ENCODE measurements around the gene ULBP1. TPM values are rescaled to one million over a fixed set of nuclear protein-coding genes. Genes with fewer than 3 reads are reported as not detected.
"Not testable (repeated sequence)": the region's sequence is repeated elsewhere in the genome, so short reads cannot be mapped to it uniquely, and the experiment has no call there.

ULBP1 gene
- total RNA-seq, 2 experiments from 2014 or later, result 1.8 to 2.2 TPM

DNA sequence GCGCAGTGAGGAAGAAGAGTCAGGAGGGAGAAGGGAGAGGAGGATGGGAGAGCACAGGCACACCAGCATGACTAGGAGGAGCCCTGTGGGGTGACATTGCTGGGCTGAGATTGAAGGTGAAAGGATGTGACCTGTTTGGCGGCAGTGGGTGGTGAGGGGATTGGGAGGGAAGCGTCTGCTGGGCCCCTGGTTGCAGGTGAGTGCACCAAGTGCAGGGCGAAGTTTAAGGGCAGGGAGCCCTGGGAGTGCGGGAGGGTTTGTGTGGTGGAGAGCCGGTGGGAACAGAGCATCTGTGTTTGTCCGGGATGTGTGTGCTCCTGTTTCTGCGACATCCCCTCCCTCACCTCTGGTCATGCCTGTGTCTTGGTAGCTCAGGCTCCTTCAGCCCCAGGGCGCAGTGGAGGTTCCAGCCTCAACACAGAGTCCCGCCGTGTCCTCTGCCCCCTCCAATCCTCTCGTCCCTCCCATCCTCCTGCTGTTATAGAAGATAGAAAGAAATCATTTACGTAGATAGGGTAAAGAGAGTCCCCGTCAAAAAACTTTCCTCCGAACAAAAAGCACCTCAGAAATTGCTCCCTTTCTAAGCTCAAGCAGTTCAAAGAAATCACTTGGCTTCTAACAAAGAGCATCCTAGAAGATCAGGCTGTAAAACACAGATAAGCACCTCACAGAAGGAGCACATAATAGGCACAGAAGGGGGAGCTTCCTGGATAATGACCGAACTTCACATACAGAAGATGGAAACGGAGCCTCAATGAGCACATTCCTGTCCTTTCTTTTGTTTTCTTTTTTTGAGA is 25.0 kb downstream of the ULBP1 start:
- Mint-ChIP-seq H3K4me1 (ENCODE audit: low read depth) (peaks cover 22% of the 10 kb centered on the region), H3K9me3 (peaks cover 10% of the 10 kb centered on the region), H3K27ac (no peak overlapping the region), H3K4me3 (no peak overlapping the region), H3K36me3 (peaks cover 6% of the 10 kb centered on the region), H3K27me3 (peaks cover 86% of the 10 kb centered on the region)
- ChIA-PET POLR2A (no interaction called here), CTCF (no interaction called here)
- no peak for DNase-seq
- intact Hi-C loops (cut with micrococcal nuclease), result no loop called here

DNA sequence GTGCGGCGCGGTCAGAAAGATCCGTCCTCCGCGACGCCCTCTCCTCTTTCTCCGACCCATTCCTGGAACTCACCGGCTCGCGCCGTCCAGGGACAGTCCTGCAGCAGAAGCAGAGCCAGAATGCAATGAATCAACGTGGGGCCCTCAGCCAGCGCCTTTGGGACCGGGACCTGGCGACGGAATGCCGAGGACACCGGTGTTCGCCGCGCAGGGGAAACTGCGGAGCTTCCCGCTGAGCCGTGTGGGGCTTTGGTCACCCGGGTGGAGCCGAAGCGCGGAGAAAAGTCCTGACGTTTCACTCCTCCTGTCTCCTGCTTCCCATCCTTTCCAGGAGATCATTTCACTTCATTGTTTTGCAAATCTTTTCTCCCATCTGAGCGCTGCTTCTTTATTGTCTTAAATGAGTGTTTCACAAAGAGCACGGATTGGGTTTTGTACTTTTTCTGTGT is 26.5 kb downstream of the ULBP1 start:
- intact Hi-C loops (cut with micrococcal nuclease), result no loop called here
- H3K4me1 Mint-ChIP-seq (ENCODE audit: low read depth), result peaks cover 22% of the 10 kb centered on the region
- POLR2A ChIA-PET, result interaction anchor here (0.9 kb wide), 1 partner anchor 10 kb away, joined by 3 read pairs; no protein-coding TSS in a partner anchor

DNA sequence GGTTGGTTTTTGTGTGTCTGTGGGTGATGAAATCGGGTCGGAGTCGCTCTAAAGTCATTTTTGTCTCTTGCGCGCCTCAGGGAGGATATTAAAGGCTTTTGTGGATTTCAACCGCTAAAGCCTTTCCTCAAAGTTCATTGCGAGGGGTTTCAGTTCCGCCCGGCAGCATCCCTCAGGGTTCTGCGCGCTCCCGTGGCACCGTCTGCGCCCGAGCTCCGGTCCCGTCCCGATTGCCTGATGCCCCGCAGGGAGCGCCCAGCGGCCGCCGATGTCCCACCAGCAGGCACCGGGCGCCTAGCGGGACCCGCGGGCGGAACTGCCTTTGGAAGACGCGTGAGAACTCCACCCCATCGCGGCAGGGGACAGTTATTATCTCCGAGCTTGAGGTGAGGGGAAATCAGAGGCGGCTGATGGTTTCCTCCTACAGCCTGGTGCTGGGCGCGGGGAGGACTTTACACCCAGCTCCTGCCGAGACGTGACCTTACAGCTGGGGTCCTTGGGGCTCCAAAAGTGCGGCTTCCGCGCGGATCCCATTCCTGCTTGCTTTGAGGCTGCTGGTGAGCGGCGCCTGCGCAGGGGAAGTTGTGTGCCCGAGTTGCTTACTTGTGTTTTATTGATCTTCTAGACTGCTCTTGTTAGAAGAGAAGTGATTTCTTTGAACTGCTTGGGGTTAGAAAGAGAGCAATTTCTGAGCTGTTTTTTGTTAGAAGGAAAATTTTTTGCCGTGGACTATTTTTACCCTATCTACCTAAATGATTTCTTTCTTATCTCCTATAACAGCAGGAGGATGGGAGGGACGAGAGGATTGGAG is 27.1 kb downstream of the ULBP1 start:
- H3K4me3 Mint-ChIP-seq, result peak overlapping the region; percentile 66
- peaks cover 6% of the 10 kb centered on the region for H3K36me3 Mint-ChIP-seq
- H3K27ac Mint-ChIP-seq, result peak overlapping the region; percentile 11
- peaks cover 80% of the 10 kb centered on the region for H3K27me3 Mint-ChIP-seq
- peaks cover 22% of the 10 kb centered on the region for H3K4me1 Mint-ChIP-seq (ENCODE audit: low read depth)
- peaks cover 10% of the 10 kb centered on the region for H3K9me3 Mint-ChIP-seq
- ChIA-PET CTCF (interaction anchor here (1.8 kb wide), 1 partner anchor 26 kb away, joined by 8 read pairs; no protein-coding TSS in a partner anchor), POLR2A (interaction anchor here (0.9 to 1.2 kb wide), 2 partner anchors 9 to 27 kb away, joined by 3 read pairs; partner anchors contain the start of gene ULBP1)
- DNase-seq, result peak; percentile 46
- intact Hi-C loops (cut with micrococcal nuclease), result loop anchor here (1.0 kb wide), 2 partner anchors 10 to 28 kb away; partner anchors contain the start of gene ULBP1

More for the DNA sequence above, 26.5 kb downstream of the ULBP1 start:
- H3K27me3 Mint-ChIP-seq, result peaks cover 81% of the 10 kb centered on the region
- H3K36me3 Mint-ChIP-seq, result peaks cover 6% of the 10 kb centered on the region
- no peak for DNase-seq
- CTCF ChIA-PET, result interaction anchor here (1.8 kb wide), 1 partner anchor 27 kb away, joined by 8 read pairs; no protein-coding TSS in a partner anchor
- H3K4me3 Mint-ChIP-seq, result peak overlapping the region; percentile 66
- H3K27ac Mint-ChIP-seq, result peak overlapping the region; percentile 11
- H3K9me3 Mint-ChIP-seq, result peaks cover 10% of the 10 kb centered on the region

DNA sequence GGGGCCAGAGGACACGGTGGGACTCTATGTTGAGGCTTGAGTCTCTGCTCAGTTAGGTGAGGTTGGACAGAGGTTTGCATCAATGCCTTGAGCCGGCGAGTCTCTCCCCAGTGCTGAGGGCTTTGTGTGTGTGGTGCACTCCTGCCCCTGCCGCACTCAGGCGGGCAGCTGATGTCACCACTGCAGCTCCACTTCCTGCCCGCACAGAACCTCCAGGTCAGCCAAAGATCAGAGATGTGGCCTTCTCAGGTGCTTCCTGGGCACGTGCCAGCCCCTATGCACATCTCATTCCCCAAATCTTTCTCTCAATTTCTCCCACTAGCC is 27.7 kb downstream of the ULBP1 start:
- H3K36me3 Mint-ChIP-seq, H3K27ac Mint-ChIP-seq, H3K9me3 Mint-ChIP-seq: not testable (repeated sequence)
- CTCF ChIA-PET, result interaction anchor here (1.8 kb wide), 1 partner anchor 26 kb away, joined by 8 read pairs; no protein-coding TSS in a partner anchor
- peak; percentile 42 for DNase-seq
- H3K4me3 Mint-ChIP-seq, result peak overlapping the region; percentile 66
- H3K27me3 Mint-ChIP-seq, result peaks cover 80% of the 10 kb centered on the region
- intact Hi-C loops (cut with micrococcal nuclease), result loop anchor here (1.0 kb wide), 2 partner anchors 10 to 28 kb away; partner anchors contain the start of gene ULBP1
- POLR2A ChIA-PET, result interaction anchor here (1.2 kb wide), 1 partner anchor 28 kb away, joined by 3 read pairs; the partner anchor contains the start of gene ULBP1
- peaks cover 22% of the 10 kb centered on the region for H3K4me1 Mint-ChIP-seq (ENCODE audit: low read depth)

DNA sequence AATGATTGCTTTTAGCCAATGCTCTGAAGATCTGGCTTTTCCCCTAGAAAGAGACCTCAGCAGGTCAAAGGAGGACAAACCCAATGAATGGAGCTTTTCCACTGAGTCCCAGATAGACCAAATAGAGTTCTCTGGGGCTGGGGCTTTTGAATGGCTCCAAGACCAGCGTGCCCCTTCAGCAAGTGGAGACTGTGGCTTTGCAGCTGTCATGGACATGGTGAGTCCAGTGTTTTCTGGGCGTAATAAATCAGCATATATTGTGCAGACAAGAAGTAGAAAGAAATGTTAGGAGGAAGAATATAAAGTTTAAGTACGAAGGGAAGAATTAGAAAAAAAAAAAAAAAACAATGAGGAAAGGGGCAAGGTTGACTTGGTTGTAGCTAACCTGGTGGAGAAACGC is 28.1 kb downstream of the ULBP1 start:
- peaks cover 10% of the 10 kb centered on the region for H3K9me3 Mint-ChIP-seq
- peaks cover 6% of the 10 kb centered on the region for H3K36me3 Mint-ChIP-seq
- H3K4me3 Mint-ChIP-seq, result no peak overlapping the region
- POLR2A ChIA-PET, result interaction anchor here (1.2 kb wide), 1 partner anchor 28 kb away, joined by 3 read pairs; the partner anchor contains the start of gene ULBP1
- peaks cover 22% of the 10 kb centered on the region for H3K4me1 Mint-ChIP-seq (ENCODE audit: low read depth)
- no peak for DNase-seq
- intact Hi-C loops (cut with micrococcal nuclease), result loop anchor here (1.0 kb wide), 2 partner anchors 9 to 29 kb away; partner anchors contain the start of gene ULBP1
- CTCF ChIA-PET, result interaction anchor here (1.8 kb wide), 1 partner anchor 25 kb away, joined by 8 read pairs; no protein-coding TSS in a partner anchor
- no peak overlapping the region for H3K27ac Mint-ChIP-seq
- peaks cover 80% of the 10 kb centered on the region for H3K27me3 Mint-ChIP-seq

DNA sequence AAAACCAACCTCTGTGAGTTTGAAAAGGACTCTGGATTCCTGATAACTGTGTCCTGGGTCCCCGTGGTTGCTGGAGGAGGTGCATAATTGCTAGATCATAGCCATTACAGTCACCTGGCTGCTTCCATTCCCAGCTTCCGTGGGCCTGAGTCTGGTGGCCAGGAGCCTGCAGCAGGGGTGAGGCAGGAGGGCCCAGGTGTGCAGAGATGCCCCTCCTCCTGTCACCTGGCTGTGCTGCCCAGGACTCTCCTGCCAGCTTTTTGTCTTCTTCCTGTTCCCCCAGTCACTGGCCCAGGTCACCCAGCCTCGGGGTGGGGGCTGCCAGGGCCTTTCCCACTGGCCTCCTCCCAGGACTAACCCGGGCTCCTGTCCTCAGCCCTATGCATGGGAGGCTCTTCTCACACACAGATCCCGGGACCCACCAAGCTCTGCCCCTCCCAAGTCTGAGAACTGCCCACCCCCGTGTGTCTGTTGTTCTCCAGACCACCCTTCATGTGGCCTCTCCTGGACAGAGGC is 31.6 kb downstream of the ULBP1 start:
- ChIA-PET CTCF (interaction anchor here (2.2 kb wide), 1 partner anchor 22 kb away, joined by 6 read pairs; no protein-coding TSS in a partner anchor), POLR2A (no interaction called here)
- Mint-ChIP-seq H3K4me3 (no peak overlapping the region), H3K27ac (no peak overlapping the region), H3K9me3 (no peaks in the 10 kb centered on the region), H3K4me1 (ENCODE audit: low read depth) (peaks cover 14% of the 10 kb centered on the region), H3K36me3 (no peaks in the 10 kb centered on the region), H3K27me3 (peaks cover 66% of the 10 kb centered on the region)
- no peak for DNase-seq
- intact Hi-C loops (cut with micrococcal nuclease), result no loop called here

DNA sequence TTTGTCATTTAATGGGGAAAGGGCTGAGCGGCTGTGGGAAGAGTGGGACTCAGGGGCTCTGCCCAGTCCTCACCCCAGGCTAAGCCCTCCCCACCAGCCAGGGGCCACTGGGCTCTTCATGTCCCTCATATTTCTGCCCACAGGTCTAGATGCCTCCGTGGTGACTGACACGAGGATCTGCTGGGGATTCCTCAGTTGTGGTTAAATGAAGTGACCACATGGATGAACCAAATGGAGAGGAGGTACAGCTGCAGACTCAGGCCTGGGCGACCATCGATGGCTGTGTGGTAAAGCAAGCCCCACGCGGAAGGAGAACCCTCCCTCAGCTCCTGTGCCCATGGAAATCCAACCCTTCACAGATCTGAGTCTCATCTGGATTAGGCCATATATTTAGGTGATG is 32.2 kb downstream of the ULBP1 start:
- Mint-ChIP-seq H3K9me3 (no peaks in the 10 kb centered on the region), H3K36me3 (no peaks in the 10 kb centered on the region), H3K4me3 (no peak overlapping the region), H3K4me1 (ENCODE audit: low read depth) (peaks cover 16% of the 10 kb centered on the region), H3K27me3 (peaks cover 59% of the 10 kb centered on the region), H3K27ac (no peak overlapping the region)
- ChIA-PET CTCF (interaction anchor here (2.2 kb wide), 1 partner anchor 21 kb away, joined by 6 read pairs; no protein-coding TSS in a partner anchor), POLR2A (no interaction called here)
- intact Hi-C loops (cut with micrococcal nuclease), result no loop called here
- DNase-seq, result no peak

DNA sequence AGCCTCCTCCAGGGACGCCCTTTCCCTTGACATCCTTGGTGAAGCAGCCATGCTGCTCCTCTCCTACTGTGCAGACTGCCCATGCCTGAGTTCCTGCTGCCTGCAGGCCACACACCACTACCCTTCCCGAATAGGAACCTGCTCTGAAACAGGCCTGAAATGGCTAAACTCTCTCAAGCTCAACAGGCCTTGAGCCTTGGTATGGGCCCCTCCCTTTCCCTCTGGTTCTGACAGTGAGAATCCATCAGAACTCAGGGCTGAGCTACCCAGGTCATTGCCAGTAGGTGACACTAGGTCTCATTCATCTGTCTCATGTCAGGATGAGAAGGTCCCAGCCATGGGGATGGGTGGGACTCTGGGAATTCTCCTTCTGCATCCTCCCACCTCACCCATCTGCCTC is 35.9 kb downstream of the ULBP1 start:
- H3K9me3 Mint-ChIP-seq, result no peaks in the 10 kb centered on the region
- H3K27me3 Mint-ChIP-seq, result peaks cover 40% of the 10 kb centered on the region

DNA sequence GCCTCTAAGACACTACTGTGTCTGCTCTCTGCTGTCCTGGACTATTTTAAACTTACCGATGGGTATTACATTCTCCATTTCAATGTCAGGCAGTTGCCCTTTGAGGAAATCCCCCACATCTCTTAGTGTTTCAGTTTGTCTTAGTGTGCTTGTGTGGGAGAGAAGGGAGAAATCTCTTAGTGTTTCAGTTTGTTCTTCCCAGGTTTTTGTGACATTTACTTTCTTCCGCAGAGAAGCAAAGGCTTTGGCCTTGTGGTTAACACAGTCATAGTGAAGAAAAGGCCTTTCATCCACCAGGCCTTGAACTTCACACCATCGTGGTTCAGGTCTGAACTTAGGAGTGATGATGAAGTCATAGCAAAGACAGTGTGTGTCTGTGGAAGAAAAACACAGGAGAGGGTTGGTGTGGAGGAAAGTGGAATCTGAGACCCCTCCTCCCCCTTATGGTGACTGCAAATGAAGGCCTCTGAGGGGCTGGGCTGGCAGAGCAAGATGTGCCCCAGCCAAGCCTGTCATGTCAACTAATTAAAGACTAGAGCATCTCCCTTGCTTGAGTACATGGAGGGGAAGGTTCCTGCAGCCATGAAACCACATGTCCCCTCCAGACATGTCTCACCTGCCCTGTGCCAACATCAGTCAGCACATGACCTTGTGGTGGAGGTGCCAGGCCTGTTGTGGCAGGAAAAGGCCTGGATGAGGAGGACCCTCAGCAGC is 37.7 kb downstream of the ULBP1 start:
- POLR2A ChIA-PET, result no interaction called here
- Mint-ChIP-seq H3K27me3 (peaks cover 26% of the 10 kb centered on the region), H3K4me3 (no peak overlapping the region), H3K9me3 (no peaks in the 10 kb centered on the region), H3K36me3 (no peaks in the 10 kb centered on the region), H3K4me1 (ENCODE audit: low read depth) (peaks cover 47% of the 10 kb centered on the region), H3K27ac (peak overlapping the region; percentile 38)
- intact Hi-C loops (cut with micrococcal nuclease), result loop anchor here (1.0 to 10.0 kb wide), 7 partner anchors 10 to 813 kb away; partner anchors contain the start of genes GINM1, LATS1, LRP11 and ULBP1
- CTCF ChIA-PET, result no interaction called here
- peak; percentile 53 for DNase-seq

More for the DNA sequence above, 35.9 kb downstream of the ULBP1 start:
- Mint-ChIP-seq H3K27ac (no peak overlapping the region), H3K4me3 (no peak overlapping the region), H3K4me1 (ENCODE audit: low read depth) (peaks cover 34% of the 10 kb centered on the region), H3K36me3 (no peaks in the 10 kb centered on the region)
- CTCF ChIA-PET, result interaction anchor here (1.1 kb wide), 1 partner anchor 71 kb away, joined by 3 read pairs; no protein-coding TSS in a partner anchor
- DNase-seq, result no peak
- intact Hi-C loops (cut with micrococcal nuclease), result loop anchor here (5.0 to 10.0 kb wide), 5 partner anchors 137 to 815 kb away; partner anchors contain the start of genes GINM1, LATS1 and LRP11
- POLR2A ChIA-PET, result interaction anchor here (1.4 kb wide), 1 partner anchor 9 kb away, joined by 3 read pairs; no protein-coding TSS in a partner anchor

DNA sequence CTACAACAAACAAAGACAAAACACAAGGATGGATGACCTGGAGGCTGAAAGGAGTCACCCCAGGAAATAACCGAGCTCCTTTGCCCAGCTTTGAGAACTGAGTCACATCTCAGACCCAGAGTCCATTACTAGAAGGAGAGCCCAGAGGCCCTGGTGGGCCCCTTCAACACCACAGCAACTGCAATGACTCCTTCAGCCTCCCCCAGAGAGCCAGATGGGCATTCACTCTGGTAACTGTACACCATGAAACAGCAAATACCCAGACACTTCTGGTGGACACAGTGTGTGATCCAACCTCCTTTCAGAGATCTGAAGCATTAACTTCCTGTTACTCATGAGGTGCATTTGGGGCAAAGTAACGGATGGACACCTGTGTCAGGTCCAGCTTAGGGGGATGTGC is 39.0 kb downstream of the ULBP1 start:
- H3K36me3 Mint-ChIP-seq, result no peaks in the 10 kb centered on the region
- H3K27ac Mint-ChIP-seq, result no peak overlapping the region
- H3K9me3 Mint-ChIP-seq, result no peaks in the 10 kb centered on the region
- H3K27me3 Mint-ChIP-seq, result peaks cover 19% of the 10 kb centered on the region
- ChIA-PET CTCF (interaction anchor here (1.4 kb wide), 1 partner anchor 14 kb away, joined by 3 read pairs; no protein-coding TSS in a partner anchor), POLR2A (no interaction called here)
- no peak overlapping the region for H3K4me3 Mint-ChIP-seq
- DNase-seq, result no peak
- peaks cover 58% of the 10 kb centered on the region for H3K4me1 Mint-ChIP-seq (ENCODE audit: low read depth)
- intact Hi-C loops (cut with micrococcal nuclease), result loop anchor here (5.0 to 10.0 kb wide), 5 partner anchors 140 to 812 kb away; partner anchors contain the start of genes GINM1, LATS1 and LRP11

DNA sequence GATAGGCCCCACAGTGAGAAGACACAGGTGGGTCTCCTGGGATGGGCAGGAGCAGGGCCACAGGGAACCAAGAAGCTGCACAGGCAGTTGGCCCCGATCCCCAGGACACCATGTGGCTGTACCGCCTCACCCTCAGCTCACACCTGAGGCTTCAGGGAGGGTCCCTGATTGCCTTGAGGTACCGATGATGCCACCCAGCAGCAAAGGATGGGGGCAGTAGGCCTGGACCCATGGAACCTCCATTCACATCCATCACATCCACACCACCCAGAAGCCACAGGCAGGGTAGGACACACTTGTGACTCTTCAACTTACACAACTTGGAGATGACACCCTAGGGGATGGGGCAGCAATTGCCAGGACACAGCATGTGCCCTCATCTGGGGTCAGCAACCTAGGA is 39.9 kb downstream of the ULBP1 start:
- intact Hi-C loops (cut with micrococcal nuclease), result loop anchor here (5.0 to 10.0 kb wide), 5 partner anchors 141 to 811 kb away; partner anchors contain the start of genes GINM1, LATS1 and LRP11
- POLR2A ChIA-PET, H3K9me3 Mint-ChIP-seq, H3K27ac Mint-ChIP-seq, H3K36me3 Mint-ChIP-seq, DNase-seq, H3K4me3 Mint-ChIP-seq: not testable (repeated sequence)
- Mint-ChIP-seq H3K27me3 (peaks cover 23% of the 10 kb centered on the region), H3K4me1 (ENCODE audit: low read depth) (peaks cover 61% of the 10 kb centered on the region)
- CTCF ChIA-PET, result interaction anchor here (1.4 kb wide), 1 partner anchor 13 kb away, joined by 3 read pairs; no protein-coding TSS in a partner anchor
